NCI-H2171 (cell line): ENCODE measurements around the gene CCR1.
"Not testable (repeated sequence)": the region's sequence is repeated elsewhere in the genome, so short reads cannot be mapped to it uniquely, and the experiment has no call there.

Experiments
- DNase-seq: peaks from one replicate; lab custom pipeline; 2025; lab: John Stamatoyannopoulos, UW

CCR1 gene

DNA sequence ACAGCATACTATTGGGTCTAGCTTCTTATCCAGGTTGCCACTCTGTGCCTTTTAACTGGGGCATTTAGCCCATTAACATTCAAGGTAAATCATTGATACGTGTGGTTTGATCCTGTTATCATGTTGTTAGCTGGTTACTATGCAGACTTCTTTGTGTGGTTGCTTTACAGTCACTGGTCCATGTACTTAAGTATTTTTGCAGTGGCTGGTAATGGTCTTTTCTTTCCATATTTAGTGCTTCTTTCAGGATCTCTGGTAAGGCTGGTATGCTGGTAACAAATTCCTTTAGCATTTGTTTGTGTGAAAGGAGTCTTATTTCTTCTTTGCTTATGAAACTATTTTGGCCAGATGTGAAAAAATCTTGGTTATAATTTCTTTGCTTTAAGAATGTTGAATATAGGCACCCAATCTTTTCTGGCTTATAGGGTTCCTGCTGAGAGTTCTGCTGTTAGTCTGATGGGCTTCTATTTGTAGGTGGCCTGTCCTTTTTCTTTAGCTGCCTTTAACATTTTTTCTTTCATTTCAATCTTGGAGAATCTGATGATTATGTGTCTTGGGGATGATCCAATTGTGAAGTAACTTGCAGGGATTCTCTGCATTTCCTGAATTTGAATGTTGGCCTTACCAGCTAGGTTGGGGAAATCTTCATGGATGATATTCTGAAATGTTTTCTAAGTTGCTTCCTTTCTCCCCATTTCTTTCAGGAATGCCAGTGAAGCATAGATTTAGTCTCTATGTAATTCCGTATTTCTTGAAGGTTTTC, 39.3 kb downstream of the CCR1 start:
- DNase-seq = no peak

DNA sequence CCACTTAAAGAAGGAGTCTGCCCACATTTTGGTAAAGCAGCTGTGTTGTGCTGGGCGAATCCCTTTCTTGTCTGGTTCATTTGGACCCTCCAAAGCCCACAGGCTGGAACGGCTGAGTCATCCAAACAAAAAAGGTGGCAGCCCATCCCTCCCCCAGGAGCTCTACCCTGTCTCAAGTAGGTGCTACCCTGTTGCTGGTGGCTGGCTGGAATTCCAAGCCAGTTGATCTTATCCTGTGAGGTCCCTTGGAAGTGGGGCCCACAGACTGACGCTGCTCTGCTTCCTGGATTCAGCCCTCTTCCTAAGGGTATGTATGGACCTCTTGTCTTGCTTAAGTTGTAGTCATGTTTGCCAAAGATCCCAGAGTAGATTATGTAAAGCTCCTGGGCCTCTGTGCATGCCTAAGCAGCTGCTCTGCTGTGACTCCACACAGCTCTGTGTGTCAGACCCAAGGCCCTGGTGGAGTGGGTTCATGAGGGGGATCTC, 44.5 kb downstream of the CCR1 start:
- no peak for DNase-seq

DNA sequence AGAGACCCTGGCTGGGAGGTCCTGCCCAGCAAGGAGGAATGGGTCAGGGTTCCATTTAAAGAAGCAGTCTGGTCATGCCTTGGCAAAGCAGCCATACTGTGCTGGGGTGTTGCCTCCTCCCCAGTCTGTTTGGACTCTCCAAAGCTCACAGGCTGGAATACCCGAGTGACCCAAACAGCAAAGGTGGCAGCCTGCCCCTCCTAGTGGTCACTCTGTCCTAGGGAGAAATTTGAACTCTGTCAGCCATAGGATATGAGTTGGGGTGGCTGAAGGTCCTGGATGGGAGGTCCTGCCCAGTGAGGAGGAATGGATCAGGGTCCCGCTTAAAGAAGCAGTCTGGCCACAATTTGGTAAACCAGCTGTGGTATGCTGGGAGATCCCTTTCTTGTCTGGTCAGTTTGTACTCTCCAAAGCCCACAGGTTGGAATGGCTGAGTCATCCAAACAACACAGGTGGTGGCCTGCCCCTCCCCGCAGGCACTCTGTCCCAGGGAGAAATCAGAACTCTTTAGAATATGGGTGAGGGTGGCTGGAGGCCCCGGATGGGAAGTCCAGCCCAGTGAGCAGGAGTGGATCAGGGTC, 45.0 kb downstream of the CCR1 start:
- no peak for DNase-seq

DNA sequence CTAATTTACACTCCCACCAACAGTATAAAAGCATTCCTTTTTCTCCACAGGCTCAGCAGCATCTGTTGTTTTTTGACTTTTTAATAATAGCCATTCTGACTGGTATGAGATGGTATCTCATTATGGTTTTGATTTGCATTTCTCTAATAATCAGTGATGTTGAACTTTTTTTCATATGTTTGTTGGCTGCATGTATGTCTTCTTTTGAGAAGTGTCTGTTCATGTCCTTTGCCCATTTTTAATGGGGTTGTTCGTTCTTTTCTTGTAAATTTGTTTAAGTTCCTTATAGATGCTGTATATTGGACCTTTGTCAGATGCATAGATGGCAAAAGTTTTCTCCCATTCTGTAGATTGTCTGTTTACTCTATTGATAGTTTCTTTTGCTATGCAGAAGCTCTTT, 50.4 kb downstream of the CCR1 start:
- DNase-seq = not testable (repeated sequence)

DNA sequence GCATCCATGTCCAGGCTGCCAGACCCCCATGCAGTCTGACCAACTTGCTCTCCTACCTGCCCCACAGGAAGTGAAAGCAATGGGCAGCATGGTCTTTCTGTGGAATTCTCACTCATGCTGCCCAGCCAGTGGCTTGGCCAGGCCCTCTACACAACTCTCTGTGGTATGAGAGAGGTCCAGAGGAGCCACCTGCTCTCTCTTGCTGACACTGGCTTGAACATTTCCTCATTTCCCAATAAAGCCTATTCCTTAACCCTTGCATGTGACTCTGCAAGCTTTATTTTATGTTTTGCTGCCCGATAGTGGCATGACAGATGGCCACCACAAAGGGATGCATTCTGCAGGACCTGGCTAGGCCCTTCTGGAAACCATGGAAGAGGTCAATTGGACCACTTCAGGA, 53.8 kb downstream of the CCR1 start:
- no peak for DNase-seq
